CD4-positive, alpha-beta memory T cell (primary cell): Measurements from ENCODE around the gene NID1. TPM values are rescaled to one million over a fixed set of nuclear protein-coding genes. Genes with fewer than 3 reads are reported as not detected.
"Not testable (repeated sequence)": the region's sequence is repeated elsewhere in the genome, so short reads cannot be mapped to it uniquely, and the experiment has no call there.

Experiments used
- CTCF ChIA-PET: fragments of 350-600 bp; sonication (Branson Sonifier 250); formaldehyde crosslinking; loops from one replicate; lab custom pipeline; 2021; ENCODE audit warnings: inconsistent platforms; ENCODE audit not compliant: partially characterized antibody; lab: Charles Lee
- POLR2A ChIA-PET: fragments of 350-600 bp; sonication (Branson Sonifier 250); formaldehyde crosslinking; loops from one replicate; lab custom pipeline; 2021; ENCODE audit not compliant: partially characterized antibody; lab: Charles Lee
- DNase-seq, 5 donors: peaks; one replicate each; pipeline versions ENCODE4 v3.0.0 to v3.0.0-alpha.2; 2020 to 2022; ENCODE audit warnings: mixed read lengths in 1 of 5
- H3K27ac ChIP-seq: one replicate; pipeline ENCODE4 v1.7.0; 2013; ENCODE audit warnings: low read depth, low read length
- H3K27me3 ChIP-seq: 2 replicates; pipeline ENCODE4 v1.7.0; 2013; ENCODE audit warnings: mild to moderate bottlenecking, low read length, moderate library complexity; ENCODE audit not compliant: insufficient read depth
- H3K36me3 ChIP-seq: 2 replicates; pipeline ENCODE4 v1.7.0; 2013; ENCODE audit warnings: mild to moderate bottlenecking, low read length, moderate library complexity; ENCODE audit not compliant: insufficient read depth
- H3K4me1 ChIP-seq: 2 replicates; pipeline ENCODE4 v1.7.0; 2013; ENCODE audit warnings: mild to moderate bottlenecking, low read length, moderate library complexity; ENCODE audit not compliant: insufficient read depth
- H3K4me3 ChIP-seq, 2 donors: one replicate each; pipeline ENCODE4 v1.7.0; 2013; ENCODE audit warnings: low read length in 2 of 2, mild to moderate bottlenecking in 1 of 2
- H3K9me3 ChIP-seq, 2 donors: one replicate each; pipeline ENCODE4 v1.7.0; 2013; ENCODE audit warnings: low read length in 2 of 2, control low read depth in 1 of 2; ENCODE audit not compliant: control insufficient read depth in 1 of 2
- H3K27ac Mint-ChIP-seq, 7 donors: one replicate each; pipeline ENCODE4 v1.8.0; 2020 to 2021; ENCODE audit warnings: mixed read lengths in 7 of 7, mild to moderate bottlenecking in 6 of 7, inconsistent platforms in 3 of 7, moderate library complexity in 3 of 7
- H3K27me3 Mint-ChIP-seq, 2 donors: one replicate each; pipeline ENCODE4 v1.8.0; 2020 to 2021; ENCODE audit warnings: mixed read lengths in 2 of 2
- H3K36me3 Mint-ChIP-seq, 2 donors: one replicate each; pipeline ENCODE4 v1.8.0; 2020 to 2021; ENCODE audit warnings: mixed read lengths in 2 of 2, inconsistent platforms in 1 of 2, mild to moderate bottlenecking in 1 of 2
- H3K4me1 Mint-ChIP-seq, 4 donors: one replicate each; pipeline ENCODE4 v1.8.0; 2020 to 2021; ENCODE audit warnings: mixed read lengths in 4 of 4, mild to moderate bottlenecking in 1 of 4
- H3K4me3 Mint-ChIP-seq, 8 donors: one replicate each; pipeline ENCODE4 v1.8.0; 2020 to 2021; ENCODE audit warnings: mixed read lengths in 8 of 8, mild to moderate bottlenecking in 7 of 8, moderate library complexity in 6 of 8, inconsistent platforms in 3 of 8
- H3K9me3 Mint-ChIP-seq, 8 donors: one replicate each; pipeline ENCODE4 v1.8.0; 2020 to 2021; ENCODE audit warnings: mixed read lengths in 8 of 8, mild to moderate bottlenecking in 5 of 8, inconsistent platforms in 3 of 8, moderate library complexity in 1 of 8
- intact Hi-C: fragments of 100-400 bp; cut with micrococcal nuclease; formaldehyde crosslinking; loops from one replicate; pipeline ENCODE4 v1.15.1; 2023
- polyA plus RNA-seq, 2 donors: library from polyadenylated mRNA; unstranded; fragments of 300-500 nt; fragmentation: Illumina TruSeq; gene quantifications; one replicate each; pipeline ENCODE4 v1.2.3, GENCODE V29; 2021
- total RNA-seq, 2 experiments: library from RNA; stranded (reverse); gene quantifications; one replicate each; pipeline ENCODE4 v1.2.3, GENCODE V29; 2021

Gene NID1
- total and polyA plus RNA-seq, 4 experiments from 2014 or later, result 0.08 to 0.17 TPM; not detected in 2

- Mint-ChIP-seq H3K27me3 (no peaks in the 10 kb centered on the region), H3K9me3 (no peaks in the 10 kb centered on the region), H3K4me1 (peaks cover 6 to 17% (median 15%) of the 10 kb centered on the region in 4 donors), H3K27ac (peak overlapping the region; percentile 12 to 79 (median 74)), H3K36me3 (no peaks in the 10 kb centered on the region), H3K4me3 (peak overlapping the region; percentile 16 to 79 (median 56))
- peaks cover 11% of the 10 kb centered on the region for H3K4me1 ChIP-seq
- H3K9me3 ChIP-seq, result no peaks in the 10 kb centered on the region
- H3K27me3 ChIP-seq, result no peaks in the 10 kb centered on the region
- H3K36me3 ChIP-seq, result no peaks in the 10 kb centered on the region
- intact Hi-C loops, result loop anchor here (1.0 to 5.0 kb wide), 4 partner anchors 105 to 458 kb away; partner anchors contain the start of gene LYST
- ChIA-PET CTCF (interaction anchor here (0.6 to 5.2 kb wide), 83 partner anchors 9 to 555 kb away, joined by 3 to 105 read pairs (median 5); partner anchors contain the start of gene LYST), POLR2A (interaction anchor here (0.6 to 3.7 kb wide), 12 partner anchors 12 to 123 kb away, joined by 3 to 40 read pairs (median 4); partner anchors contain the start of gene LYST)
- no peak overlapping the region for H3K27ac ChIP-seq
- H3K4me3 ChIP-seq, result peak overlapping the region in 1 of 2 donors; percentile 28
- DNase-seq, result peak; percentile 78 to 84 (median 82)
Measured at GRCh38 chr1:235971571-235972310, 93.1 kb downstream of the NID1 start.

GRCh38 chr1:235971020-235971419 is 93.9 kb downstream of the NID1 start:
- Mint-ChIP-seq H3K4me3 (no peak overlapping the region), H3K36me3 (no peaks in the 10 kb centered on the region), H3K27me3 (no peaks in the 10 kb centered on the region), H3K9me3 (no peaks in the 10 kb centered on the region), H3K4me1 (peaks cover 6 to 20% (median 16%) of the 10 kb centered on the region in 4 donors), H3K27ac (peak overlapping the region in 1 of 7 donors; percentile 74)
- Histone ChIP-seq H3K27me3 (no peaks in the 10 kb centered on the region), H3K4me3 (no peak overlapping the region), H3K36me3 (no peaks in the 10 kb centered on the region), H3K4me1 (peaks cover 11% of the 10 kb centered on the region), H3K9me3 (no peaks in the 10 kb centered on the region), H3K27ac (no peak overlapping the region)
- intact Hi-C loops, result loop anchor here (1.0 to 5.0 kb wide), 4 partner anchors 105 to 458 kb away; partner anchors contain the start of gene LYST
- DNase-seq, result no peak
- ChIA-PET POLR2A (interaction anchor here (0.6 to 3.7 kb wide), 10 partner anchors 12 to 123 kb away, joined by 3 to 40 read pairs (median 5); partner anchors contain the start of gene LYST), CTCF (interaction anchor here (0.6 to 5.2 kb wide), 63 partner anchors 8 to 554 kb away, joined by 3 to 105 read pairs (median 5); partner anchors contain the start of gene LYST)

- Histone ChIP-seq H3K4me3 (no peak overlapping the region), H3K36me3 (no peaks in the 10 kb centered on the region), H3K27ac (no peak overlapping the region), H3K27me3 (no peaks in the 10 kb centered on the region), H3K4me1 (peaks cover 11% of the 10 kb centered on the region), H3K9me3 (no peaks in the 10 kb centered on the region)
- intact Hi-C loops, result no loop called here
- CTCF ChIA-PET, result interaction anchor here (0.7 to 5.2 kb wide), 4 partner anchors 12 to 455 kb away, joined by 3 to 105 read pairs (median 4); partner anchors contain the start of gene LYST
- Mint-ChIP-seq H3K4me1 (peaks cover 13 to 33% (median 22%) of the 10 kb centered on the region in 4 donors), H3K36me3 (no peaks in the 10 kb centered on the region), H3K27ac (peak overlapping the region in 2 of 7 donors; percentile 18 to 76), H3K9me3 (no peaks in the 10 kb centered on the region), H3K27me3 (no peaks in the 10 kb centered on the region), H3K4me3 (no peak overlapping the region)
- no peak for DNase-seq
- POLR2A ChIA-PET, result interaction anchor here (0.7 kb wide), 1 partner anchor 13 kb away, joined by 3 read pairs; no protein-coding TSS in a partner anchor
Measured at GRCh38 chr1:235968831-235969230, 96.1 kb downstream of the NID1 start.

- H3K36me3 ChIP-seq, H3K27ac Mint-ChIP-seq, H3K9me3 ChIP-seq, H3K4me1 ChIP-seq, H3K27me3 Mint-ChIP-seq, H3K36me3 Mint-ChIP-seq, H3K27me3 ChIP-seq, POLR2A ChIA-PET, DNase-seq, H3K9me3 Mint-ChIP-seq, H3K27ac ChIP-seq, H3K4me3 ChIP-seq, intact Hi-C loops: not testable (repeated sequence)
- Mint-ChIP-seq H3K4me3 (peak overlapping the region in 1 of 8 donors; percentile 8), H3K4me1 (peaks cover 6 to 19% (median 9%) of the 10 kb centered on the region in 4 donors)
- CTCF ChIA-PET, result interaction anchor here (1.3 kb wide), 1 partner anchor 13 kb away, joined by 3 read pairs; no protein-coding TSS in a partner anchor
Measured at GRCh38 chr1:235966134-235966533, 98.8 kb downstream of the NID1 start.

GRCh38 chr1:235960809-235961208 is 104.1 kb downstream of the NID1 start:
- POLR2A ChIA-PET, result no interaction called here
- CTCF ChIA-PET, result interaction anchor here (9.7 kb wide), 1 partner anchor 11 kb away, joined by 73 read pairs; no protein-coding TSS in a partner anchor
- DNase-seq, result no peak
- no peaks in the 10 kb centered on the region for H3K36me3 ChIP-seq
- H3K4me3 ChIP-seq, result no peak overlapping the region
- no peak overlapping the region for H3K27ac Mint-ChIP-seq
- no peaks in the 10 kb centered on the region for H3K9me3 ChIP-seq
- no peak overlapping the region for H3K27ac ChIP-seq
- H3K9me3 Mint-ChIP-seq, result no peaks in the 10 kb centered on the region
- H3K27me3 ChIP-seq, result no peaks in the 10 kb centered on the region
- H3K36me3 Mint-ChIP-seq, result no peaks in the 10 kb centered on the region
- H3K27me3 Mint-ChIP-seq, result no peaks in the 10 kb centered on the region
- H3K4me1 Mint-ChIP-seq, result peaks cover 7 to 18% (median 11%) of the 10 kb centered on the region in 4 donors
- intact Hi-C loops, result no loop called here
- H3K4me3 Mint-ChIP-seq, result no peak overlapping the region
- H3K4me1 ChIP-seq, result peaks cover 2% of the 10 kb centered on the region

- Mint-ChIP-seq H3K9me3 (no peaks in the 10 kb centered on the region), H3K36me3 (no peaks in the 10 kb centered on the region), H3K27me3 (no peaks in the 10 kb centered on the region), H3K4me1 (peaks cover 29 to 34% (median 31%) of the 10 kb centered on the region in 4 donors), H3K27ac (no peak overlapping the region), H3K4me3 (no peak overlapping the region)
- H3K36me3 ChIP-seq, result no peaks in the 10 kb centered on the region
- POLR2A ChIA-PET, result interaction anchor here (1.1 kb wide), 1 partner anchor 13 kb away, joined by 4 read pairs; no protein-coding TSS in a partner anchor
- no peak overlapping the region for H3K4me3 ChIP-seq
- CTCF ChIA-PET, result interaction anchor here (0.7 to 9.7 kb wide), 5 partner anchors 11 to 92 kb away, joined by 3 to 73 read pairs (median 4); partner anchors contain the start of gene LYST
- DNase-seq, result no peak
- peaks cover 30% of the 10 kb centered on the region for H3K4me1 ChIP-seq
- H3K9me3 ChIP-seq, result no peaks in the 10 kb centered on the region
- intact Hi-C loops, result no loop called here
- no peak overlapping the region for H3K27ac ChIP-seq
- H3K27me3 ChIP-seq, result no peaks in the 10 kb centered on the region
Measured at GRCh38 chr1:235958021-235958420, 106.9 kb downstream of the NID1 start.
